Fibroblast of the aortic adventitia (primary cell): ENCODE results near the gene PLXNC1. TPM values are rescaled to one million over a fixed set of nuclear protein-coding genes. Genes with fewer than 3 reads are reported as not detected.
A peak's percentile ranks its signal among the peaks of the same experiment; 100 is the strongest.

Experiments used
- DNase-seq: peaks from one replicate; pipeline ENCODE4 v3.0.0-alpha.2; 2010; ENCODE audit warnings: low read depth
- H3K4me3 ChIP-seq: 2 replicates; pipeline ENCODE4 v1.5.1; 2011; ENCODE audit warnings: low read depth, mild to moderate bottlenecking, control low read depth, low read length, moderate library complexity
- total RNA-seq: library from RNA; depleted of rRNA; stranded (reverse); fragments of >200 nt; gene quantifications from 2 replicates; pipeline ENCODE4 v1.2.3, GENCODE V29; 2012; ENCODE audit warnings: low replicate concordance
- TF ChIP-seq, protein P1 (sequence below): IDR thresholded peaks from 2 replicates; pipeline ENCODE4 v1.5.1; 2011; ENCODE audit warnings: mild to moderate bottlenecking, low read length, control low read depth, inconsistent platforms; ENCODE audit not compliant: insufficient read depth

PLXNC1 gene
- total RNA-seq, 1 donor, result 4.3 TPM

DNA sequence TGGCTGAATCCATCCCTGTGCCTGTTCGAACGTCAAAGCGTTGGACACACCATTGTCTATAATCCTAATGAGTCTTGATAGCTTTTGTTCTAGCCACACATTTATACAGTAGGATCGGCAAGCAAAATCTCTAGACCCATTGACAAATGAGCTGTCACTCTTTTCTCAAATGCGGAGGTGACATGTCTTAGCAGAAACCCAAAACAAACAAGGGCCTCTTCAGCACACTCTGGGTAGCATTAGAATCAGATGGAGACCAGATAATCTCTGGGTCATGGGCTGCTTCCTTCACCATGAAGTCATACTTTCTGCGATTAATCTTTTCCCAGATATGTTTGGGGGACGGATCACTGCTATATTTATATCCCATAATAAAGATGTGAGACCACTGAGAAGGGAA lies 100.2 kb downstream of the PLXNC1 start:
- no peak overlapping the region for H3K4me3 ChIP-seq
- TF ChIP-seq, protein P1, sequence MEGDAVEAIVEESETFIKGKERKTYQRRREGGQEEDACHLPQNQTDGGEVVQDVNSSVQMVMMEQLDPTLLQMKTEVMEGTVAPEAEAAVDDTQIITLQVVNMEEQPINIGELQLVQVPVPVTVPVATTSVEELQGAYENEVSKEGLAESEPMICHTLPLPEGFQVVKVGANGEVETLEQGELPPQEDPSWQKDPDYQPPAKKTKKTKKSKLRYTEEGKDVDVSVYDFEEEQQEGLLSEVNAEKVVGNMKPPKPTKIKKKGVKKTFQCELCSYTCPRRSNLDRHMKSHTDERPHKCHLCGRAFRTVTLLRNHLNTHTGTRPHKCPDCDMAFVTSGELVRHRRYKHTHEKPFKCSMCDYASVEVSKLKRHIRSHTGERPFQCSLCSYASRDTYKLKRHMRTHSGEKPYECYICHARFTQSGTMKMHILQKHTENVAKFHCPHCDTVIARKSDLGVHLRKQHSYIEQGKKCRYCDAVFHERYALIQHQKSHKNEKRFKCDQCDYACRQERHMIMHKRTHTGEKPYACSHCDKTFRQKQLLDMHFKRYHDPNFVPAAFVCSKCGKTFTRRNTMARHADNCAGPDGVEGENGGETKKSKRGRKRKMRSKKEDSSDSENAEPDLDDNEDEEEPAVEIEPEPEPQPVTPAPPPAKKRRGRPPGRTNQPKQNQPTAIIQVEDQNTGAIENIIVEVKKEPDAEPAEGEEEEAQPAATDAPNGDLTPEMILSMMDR, result no peak
- no peak for DNase-seq

DNA sequence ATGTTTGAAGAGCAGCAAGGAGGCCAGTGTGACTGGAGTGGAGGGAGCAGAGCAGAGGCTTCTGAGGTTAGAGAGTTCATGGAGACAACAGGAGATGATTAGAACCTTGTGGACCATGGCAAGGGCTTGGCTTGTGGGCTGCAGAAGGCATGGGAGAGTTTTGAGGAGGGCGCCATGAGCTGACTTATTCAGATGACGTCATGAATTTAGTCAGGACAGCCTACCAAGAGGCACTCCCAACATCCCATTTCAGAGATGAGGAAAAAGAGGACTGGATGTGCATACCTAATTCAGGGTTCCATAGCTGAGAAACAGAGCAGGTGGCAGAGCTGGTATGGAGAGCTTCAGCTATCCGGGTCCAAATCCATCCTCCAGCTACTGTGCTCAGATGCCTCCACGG lies 101.8 kb downstream of the PLXNC1 start:
- TF ChIP-seq, protein P1, result no peak
- H3K4me3 ChIP-seq, result no peak overlapping the region
- no peak for DNase-seq

DNA sequence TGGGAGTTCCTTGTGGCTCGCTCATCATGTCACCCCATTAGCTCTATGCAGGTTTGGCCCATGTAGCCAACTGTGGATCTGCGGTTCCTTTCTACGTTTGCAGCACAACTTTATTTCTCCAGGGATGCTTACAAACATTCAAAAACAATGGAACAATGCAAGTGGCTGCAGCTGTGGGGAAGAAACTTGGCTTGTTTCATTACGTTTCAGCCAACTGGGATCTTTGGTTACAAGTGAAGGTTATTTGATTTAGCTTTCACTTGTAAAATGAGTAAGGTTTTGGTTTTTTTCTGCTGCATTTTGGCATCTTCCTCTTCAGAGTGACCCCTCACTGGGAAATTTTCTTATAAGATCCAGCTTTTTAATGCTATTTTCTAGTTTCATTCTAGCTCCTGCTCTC lies 105.9 kb downstream of the PLXNC1 start:
- H3K4me3 ChIP-seq, result no peak overlapping the region
- DNase-seq, result peak; percentile 61

DNA sequence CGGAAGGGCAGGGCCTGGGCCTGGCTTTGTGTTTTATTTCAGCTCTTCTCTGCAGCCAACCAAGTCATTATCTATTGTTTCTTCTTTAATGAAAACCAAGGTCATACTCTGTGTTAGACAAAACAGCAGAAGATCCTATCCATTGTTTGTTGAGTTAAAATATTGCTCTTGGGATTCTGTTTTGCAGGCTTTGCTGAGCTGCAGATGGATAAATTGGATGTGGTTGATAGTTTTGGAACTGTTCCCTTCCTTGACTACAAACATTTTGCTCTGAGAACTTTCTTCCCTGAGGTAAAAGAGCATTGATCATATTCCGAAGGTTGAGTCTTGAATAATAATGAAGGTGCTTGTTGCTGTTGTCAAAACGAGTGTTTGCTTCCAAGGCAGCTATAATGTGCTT lies 106.6 kb downstream of the PLXNC1 start:
- no peak for DNase-seq
- TF ChIP-seq, protein P1, result no peak

More for the DNA sequence above, 105.9 kb downstream of the PLXNC1 start:
- TF ChIP-seq, protein P1, result no peak

DNA sequence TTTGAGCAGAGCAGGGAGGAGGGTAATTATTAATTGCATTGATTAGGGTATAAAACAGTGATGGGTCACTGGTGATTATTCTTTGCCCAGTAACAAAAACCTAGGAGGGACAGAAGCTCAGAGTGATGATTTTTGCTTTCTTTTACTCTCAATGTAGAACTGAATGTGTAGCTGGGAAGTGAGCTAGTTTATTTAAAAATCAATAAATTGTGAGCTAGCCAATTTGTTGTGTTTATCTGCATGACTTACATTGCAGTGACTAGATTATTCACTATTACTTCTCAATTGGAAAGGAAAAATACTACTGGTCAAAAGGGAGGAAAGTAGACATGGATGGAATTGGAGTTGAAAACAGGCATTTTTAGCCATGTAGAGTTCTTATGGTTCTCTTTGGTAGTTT lies 107.1 kb downstream of the PLXNC1 start:
- TF ChIP-seq, protein P1, result no peak
- H3K4me3 ChIP-seq, result no peak overlapping the region
- no peak for DNase-seq

More for the DNA sequence above, 106.6 kb downstream of the PLXNC1 start:
- H3K4me3 ChIP-seq, result no peak overlapping the region

DNA sequence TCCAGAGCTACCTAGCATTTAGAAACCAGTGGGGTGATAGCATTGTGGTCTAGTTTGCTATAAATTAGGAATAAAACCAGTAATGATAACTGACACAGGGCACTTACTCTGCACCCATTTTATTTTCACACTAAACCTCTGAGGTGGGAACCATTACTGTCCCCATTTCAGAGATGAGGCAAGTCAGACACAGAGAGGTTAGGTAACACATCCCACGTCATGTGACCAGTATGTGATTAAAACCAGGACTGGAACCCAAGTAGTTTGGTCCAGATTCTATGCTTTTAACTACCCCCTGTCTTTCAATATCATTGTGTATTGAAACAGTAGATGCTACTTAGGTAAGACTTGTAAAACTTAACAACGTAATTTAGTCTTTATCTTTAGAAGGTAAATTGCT lies 110.2 kb downstream of the PLXNC1 start:
- no peak for DNase-seq
- H3K4me3 ChIP-seq, result no peak overlapping the region
- TF ChIP-seq, protein P1, result no peak

DNA sequence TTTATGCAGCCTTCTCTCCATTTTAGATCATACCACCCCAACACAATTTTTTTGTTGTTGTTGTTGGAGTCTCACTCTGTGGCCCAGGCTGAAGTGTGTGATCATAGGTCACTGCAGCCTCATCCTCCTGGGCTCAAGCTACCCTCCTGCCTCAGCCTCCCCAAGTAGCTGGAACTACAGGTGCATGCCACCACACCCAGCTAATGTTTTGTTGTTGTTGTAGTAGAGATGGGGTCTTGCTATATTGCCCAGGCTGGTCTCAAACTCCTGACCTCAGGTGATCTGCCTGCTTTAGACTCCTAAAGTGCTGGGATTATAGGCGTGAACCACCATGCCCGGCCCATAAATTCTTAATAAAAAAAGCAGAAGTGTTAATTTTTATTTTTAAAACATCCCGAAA lies 111.6 kb downstream of the PLXNC1 start:
- H3K4me3 ChIP-seq, result no peak overlapping the region
- TF ChIP-seq, protein P1, result no peak

More for the DNA sequence above, 111.6 kb downstream of the PLXNC1 start:
- no peak for DNase-seq
